ENCODE data around the gene JPH4. TPM values are rescaled to one million over a fixed set of nuclear protein-coding genes. Genes with fewer than 3 reads are reported as not detected.
"Not testable (repeated sequence)": the region's sequence is repeated elsewhere in the genome, so short reads cannot be mapped to it uniquely, and the experiment has no call there.

The JPH4 gene
- total and polyA plus RNA-seq, 12 donors, result 0.06 to 0.38 (median 0.15) TPM; not detected in 1

GRCh38 chr14:23588884-23589598 lies 10.5 kb upstream of the JPH4 start:
- intact Hi-C loops (cut with DNase I), result loop anchor here in 5 of 10 donors (1.0 to 10.0 kb wide), 5 partner anchors 338 to 346 kb away; no protein-coding TSS in a partner anchor
- H3K27ac ChIP-seq, result no peak overlapping the region
- WGBS, 2 donors, result 11 to 17% methylated on average over 5 of the region's 5 CpGs

GRCh38 chr14:23584527-23585203 lies 6.1 kb upstream of the JPH4 start:
- not testable (repeated sequence) for H3K27ac ChIP-seq, H3K4me3 ChIP-seq, H3K4me1 ChIP-seq, H3K9me3 ChIP-seq, H3K36me3 ChIP-seq, DNase-seq, ATAC-seq
- 84 to 92% methylated on average over 13 to 25 of the region's 26 CpGs for WGBS, 2 donors
- intact Hi-C loops (cut with DNase I), result loop anchor here in 3 of 10 donors (5.0 to 10.0 kb wide), 3 partner anchors 343 to 350 kb away; no protein-coding TSS in a partner anchor
- H3K27me3 ChIP-seq, result peaks cover 0 to 35% (median 24%) of the 10 kb centered on the region in 7 donors

More at GRCh38 chr14:23588884-23589598, 10.5 kb upstream of the JPH4 start:
- H3K4me3 ChIP-seq, result no peak overlapping the region
- ATAC-seq (peak; percentile 78 to 97 (median 93)), DNase-seq (peak; percentile 83 to 85)
- H3K9me3 ChIP-seq, result no peaks in the 10 kb centered on the region
- peaks cover 0 to 14% (median 0%) of the 10 kb centered on the region in 7 donors for H3K27me3 ChIP-seq
- H3K36me3 ChIP-seq, result no peaks in the 10 kb centered on the region
- peaks cover 0 to 8% (median 7%) of the 10 kb centered on the region in 9 donors for H3K4me1 ChIP-seq
- TF ChIP-seq CTCF (IDR thresholded peaks at IDR 0.05), result peak; percentile 32 to 83 (median 71)

- ATAC-seq, H3K36me3 ChIP-seq, H3K4me3 ChIP-seq, H3K4me1 ChIP-seq, H3K27ac ChIP-seq, H3K9me3 ChIP-seq, DNase-seq: not testable (repeated sequence)
- intact Hi-C loops (cut with DNase I), result loop anchor here in 1 of 10 donors (10.0 kb wide), 1 partner anchor 351 kb away; no protein-coding TSS in a partner anchor
- WGBS, 2 donors, result 84% methylated on average over 24 to 25 of the region's 25 CpGs
- H3K27me3 ChIP-seq, result peaks cover 0 to 42% (median 31%) of the 10 kb centered on the region in 7 donors
Measured at GRCh38 chr14:23583761-23584526, 5.4 kb upstream of the JPH4 start.

- H3K4me1 ChIP-seq, result no peaks in the 10 kb centered on the region
- no peak for TF ChIP-seq CTCF (IDR thresholded peaks at IDR 0.05)
- no peaks in the 10 kb centered on the region for H3K36me3 ChIP-seq
- no peak overlapping the region for H3K27ac ChIP-seq
- H3K9me3 ChIP-seq, result no peaks in the 10 kb centered on the region
- H3K27me3 ChIP-seq, result peaks cover 0 to 50% (median 39%) of the 10 kb centered on the region in 7 donors
- no peak for ATAC-seq
- no peak for DNase-seq
- WGBS, 2 donors, result 70 to 76% methylated on average over 3 of the region's 3 CpGs
- intact Hi-C loops (cut with DNase I), result loop anchor here in 1 of 10 donors (10.0 kb wide), 1 partner anchor 352 kb away; no protein-coding TSS in a partner anchor
- no peak overlapping the region for H3K4me3 ChIP-seq
Measured at GRCh38 chr14:23582906-23583760, 4.5 kb upstream of the JPH4 start.
